Astrocyte (in vitro differentiated cells and primary cell): ENCODE measurements around the gene PDCD2L. TPM values are rescaled to one million over a fixed set of nuclear protein-coding genes. Genes with fewer than 3 reads are reported as not detected.
A peak's percentile ranks its signal among the peaks of the same experiment; 100 is the strongest.

Source experiments
- DNase-seq: peaks from one replicate; pipeline ENCODE4 v3.0.0-alpha.2; 2010; ENCODE audit warnings: low read depth
- FAIRE-seq: peaks from 2 replicates; lab custom pipeline; 2011; peaks lifted over from hg19 to GRCh38; lab: Jason Lieb, UNC
- H2AFZ ChIP-seq: 2 replicates; pipeline ENCODE4 v1.6.0; 2012; ENCODE audit warnings: low read depth, low read length, inconsistent platforms
- H3K27ac ChIP-seq: 2 replicates; pipeline ENCODE4 v1.5.1; 2011; ENCODE audit warnings: low read depth, low read length, inconsistent platforms
- H3K27me3 ChIP-seq: 2 replicates; pipeline ENCODE4 v1.6.0; 2011; ENCODE audit warnings: low read length, inconsistent platforms; ENCODE audit not compliant: insufficient read depth
- H3K36me3 ChIP-seq: 2 replicates; pipeline ENCODE4 v1.5.1; 2011; ENCODE audit warnings: low read length, inconsistent platforms; ENCODE audit not compliant: insufficient read depth
- H3K4me1 ChIP-seq: 2 replicates; pipeline ENCODE4 v1.5.1; 2011; ENCODE audit warnings: low read length, inconsistent platforms; ENCODE audit not compliant: insufficient read depth
- H3K4me2 ChIP-seq: 2 replicates; pipeline ENCODE4 v1.6.0; 2012; ENCODE audit warnings: low read length, inconsistent platforms
- H3K4me3 ChIP-seq: 2 replicates; pipeline ENCODE4 v1.5.1; 2011; ENCODE audit warnings: low read depth, mild to moderate bottlenecking, low read length, inconsistent platforms; ENCODE audit not compliant: insufficient read depth
- H3K79me2 ChIP-seq: 2 replicates; pipeline ENCODE4 v1.6.0; 2012; ENCODE audit warnings: mild to moderate bottlenecking, low read length, inconsistent platforms; ENCODE audit not compliant: insufficient read depth
- H3K9ac ChIP-seq: 2 replicates; pipeline ENCODE4 v1.6.0; 2012; ENCODE audit warnings: mild to moderate bottlenecking, low read length, inconsistent platforms
- H3K9me3 ChIP-seq: 2 replicates; pipeline ENCODE4 v1.5.1; 2012; ENCODE audit warnings: low read depth, mild to moderate bottlenecking, low read length, inconsistent platforms; ENCODE audit not compliant: insufficient read depth
- H4K20me1 ChIP-seq: 2 replicates; pipeline ENCODE4 v1.6.0; 2012; ENCODE audit warnings: low read length, inconsistent platforms; ENCODE audit not compliant: insufficient read depth
- H3K27ac Mint-ChIP-seq: one replicate; pipeline ENCODE4 v1.8.0; 2021; ENCODE audit warnings: mild to moderate bottlenecking, mixed read lengths; ENCODE audit not compliant: unreplicated experiment
- H3K27me3 Mint-ChIP-seq: one replicate; pipeline ENCODE4 v1.8.0; 2021; ENCODE audit warnings: low read depth, mixed read lengths; ENCODE audit not compliant: unreplicated experiment
- H3K36me3 Mint-ChIP-seq: one replicate; pipeline ENCODE4 v1.8.0; 2021; ENCODE audit warnings: low read depth, mixed read lengths; ENCODE audit not compliant: unreplicated experiment
- H3K4me1 Mint-ChIP-seq: one replicate; pipeline ENCODE4 v1.8.0; 2021; ENCODE audit warnings: low read depth, mixed read lengths; ENCODE audit not compliant: unreplicated experiment
- H3K4me3 Mint-ChIP-seq: one replicate; pipeline ENCODE4 v1.8.0; 2021; ENCODE audit warnings: mild to moderate bottlenecking, moderate library complexity, mixed read lengths; ENCODE audit not compliant: unreplicated experiment
- H3K9me3 Mint-ChIP-seq: one replicate; pipeline ENCODE4 v1.8.0; 2021; ENCODE audit warnings: mild to moderate bottlenecking, mixed read lengths; ENCODE audit not compliant: unreplicated experiment
- CTCF ChIP-seq: IDR thresholded peaks from 2 replicates; pipeline ENCODE4 v1.5.1; 2011; ENCODE audit warnings: low read depth, mild to moderate bottlenecking, inconsistent platforms, low read length, moderate library complexity; ENCODE audit not compliant: insufficient read depth
- EZH2 ChIP-seq: IDR thresholded peaks from 2 replicates; pipeline ENCODE4 v1.6.1; 2012; ENCODE audit warnings: mild to moderate bottlenecking, low read length, inconsistent platforms; ENCODE audit not compliant: insufficient read depth
- total RNA-seq: library from RNA; stranded (reverse); gene quantifications from 2 replicates; pipeline ENCODE4 v1.2.1, GENCODE V29; 2021

PDCD2L gene
- total RNA-seq, 1 donor from 2014 or later = 12.0 TPM

- Histone ChIP-seq H4K20me1 (peaks cover 27% of the 10 kb centered on the region), H3K27me3 (no peaks in the 10 kb centered on the region), H2AFZ (no peak overlapping the region), H3K27ac (no peak overlapping the region), H3K9ac (no peak overlapping the region), H3K4me2 (no peak overlapping the region), H3K9me3 (no peaks in the 10 kb centered on the region), H3K79me2 (no peaks in the 10 kb centered on the region), H3K4me3 (no peak overlapping the region), H3K36me3 (peaks cover 22% of the 10 kb centered on the region), H3K4me1 (peaks cover 14% of the 10 kb centered on the region)
- FAIRE-seq (no peak), DNase-seq (no peak)
- Mint-ChIP-seq H3K4me1 (peaks cover 17% of the 10 kb centered on the region), H3K27ac (no peak overlapping the region), H3K4me3 (no peak overlapping the region), H3K9me3 (no peaks in the 10 kb centered on the region), H3K27me3 (no peaks in the 10 kb centered on the region), H3K36me3 (peaks cover 12% of the 10 kb centered on the region)
- TF ChIP-seq EZH2 (no peak), CTCF (no peak)
Observed at GRCh38 chr19:34471906-34472700, 67.9 kb downstream of the PDCD2L start.

- Histone ChIP-seq H2AFZ (no peak overlapping the region), H3K9me3 (no peaks in the 10 kb centered on the region), H3K4me2 (peak overlapping the region; percentile 66), H3K27me3 (no peaks in the 10 kb centered on the region), H3K36me3 (peaks cover 10% of the 10 kb centered on the region), H3K4me1 (peaks cover 14% of the 10 kb centered on the region), H3K79me2 (no peaks in the 10 kb centered on the region), H3K4me3 (no peak overlapping the region), H4K20me1 (peaks cover 17% of the 10 kb centered on the region), H3K9ac (no peak overlapping the region), H3K27ac (peak overlapping the region; percentile 20)
- no peaks in the 10 kb centered on the region for H3K27me3 Mint-ChIP-seq
- peaks cover 11% of the 10 kb centered on the region for H3K36me3 Mint-ChIP-seq
- H3K27ac Mint-ChIP-seq = peak overlapping the region; percentile 47
- DNase-seq (no peak), FAIRE-seq (no peak)
- TF ChIP-seq EZH2 (no peak), CTCF (no peak)
- no peak overlapping the region for H3K4me3 Mint-ChIP-seq
- peaks cover 17% of the 10 kb centered on the region for H3K4me1 Mint-ChIP-seq
- H3K9me3 Mint-ChIP-seq = no peaks in the 10 kb centered on the region
Observed at GRCh38 chr19:34474233-34474989, 70.2 kb downstream of the PDCD2L start.
